SK-N-SH (cell line): Measurements from ENCODE around the gene CUBN. TPM values are rescaled to one million over a fixed set of nuclear protein-coding genes. Genes with fewer than 3 reads are reported as not detected.
A peak's percentile ranks its signal among the peaks of the same experiment; 100 is the strongest.

Source experiments
- CHD2 ChIP-seq: fragments of 150-350 bp; IDR thresholded peaks from 2 replicates; pipeline ENCODE4 v1.6.1; 2018; ENCODE audit warnings: low read length; ENCODE audit not compliant: partially characterized antibody
- CTCF ChIP-seq: fragments of 200-600 bp; sonication (generic); IDR thresholded peaks from 2 replicates; pipeline ENCODE4 v1.6.1; 2017; ENCODE audit warnings: antibody characterized with exemption, mild to moderate bottlenecking, moderate library complexity
- ELF1 ChIP-seq: IDR thresholded peaks from 2 replicates; pipeline ENCODE4 v1.4.0; 2012
- EP300 ChIP-seq, 2 experiments: IDR thresholded peaks; 2 replicates each; pipeline versions ENCODE4 v1.4.0 to v1.6.1; 2012; ENCODE audit warnings: borderline replicate concordance in 1 of 2, low read depth in 1 of 2, low read length in 1 of 2
- FOXM1 ChIP-seq: IDR thresholded peaks from 2 replicates; pipeline ENCODE4 v1.4.0; 2012; ENCODE audit warnings: low read depth, mild to moderate bottlenecking
- GATA2 ChIP-seq: sonication (generic); formaldehyde crosslinking; IDR thresholded peaks from 2 replicates; pipeline ENCODE4 v1.5.0; 2020; ENCODE audit warnings: mild to moderate bottlenecking, missing genetic modification reagents
- MAX ChIP-seq: IDR thresholded peaks from 2 replicates; pipeline ENCODE4 v1.4.0; 2012; ENCODE audit warnings: low read depth
- NRF1 ChIP-seq: IDR thresholded peaks from 2 replicates; pipeline ENCODE4 v1.6.1; 2012; ENCODE audit warnings: low read depth, mild to moderate bottlenecking, low read length
- PBX3 ChIP-seq: IDR thresholded peaks from 2 replicates; pipeline ENCODE4; 2012
- RCOR1 ChIP-seq: fragments of 150-350 bp; IDR thresholded peaks from 2 replicates; pipeline ENCODE4 v1.6.1; 2017; ENCODE audit warnings: antibody characterized with exemption, low read length
- REST ChIP-seq: IDR thresholded peaks from 2 replicates; pipeline ENCODE4 v1.6.1; 2012; ENCODE audit warnings: mild to moderate bottlenecking, low read depth, low read length, moderate library complexity
- SIN3A ChIP-seq: IDR thresholded peaks from 2 replicates; pipeline ENCODE4 v1.6.1; 2012; ENCODE audit warnings: low read depth, mild to moderate bottlenecking, low read length, moderate library complexity, borderline replicate concordance
- TAF1 ChIP-seq: IDR thresholded peaks from 2 replicates; pipeline ENCODE4 v1.6.1; 2012; ENCODE audit warnings: low read depth, mild to moderate bottlenecking, low read length, moderate library complexity, borderline replicate concordance
- TEAD4 ChIP-seq: IDR thresholded peaks from 2 replicates; pipeline ENCODE4 v1.4.0; 2012; ENCODE audit warnings: mild to moderate bottlenecking, borderline replicate concordance; ENCODE audit not compliant: insufficient read depth
- USF1 ChIP-seq: IDR thresholded peaks from 2 replicates; pipeline ENCODE4 v1.4.0; 2012; ENCODE audit warnings: low read depth, borderline replicate concordance
- USF2 ChIP-seq: fragments of 150-350 bp; IDR thresholded peaks from 2 replicates; pipeline ENCODE4 v1.6.1; 2017; ENCODE audit warnings: antibody characterized with exemption, low read length, low read depth, borderline replicate concordance
- YY1 ChIP-seq: IDR thresholded peaks from 2 replicates; pipeline ENCODE4 v1.4.0; 2012; ENCODE audit warnings: low read depth, mild to moderate bottlenecking
- ZBTB33 ChIP-seq: IDR thresholded peaks from 2 replicates; pipeline ENCODE4 v1.4.0; 2012; ENCODE audit warnings: low read depth, borderline replicate concordance
- polyA plus RNA-seq, 3 experiments: library from polyadenylated mRNA; depleted of rRNA; stranded (reverse); fragments of >200 nt; gene quantifications; 2 replicates each; pipeline ENCODE4 v1.2.3, GENCODE V29; 2012

CUBN gene
- polyA plus RNA-seq, 1 of the 3 experiments (the other 2 are of a cell fraction): 2.4 TPM

GRCh38 chr10:17059197-17059688 is 70.4 kb downstream of the CUBN start (continued):
- TF ChIP-seq ZBTB33 (peak; percentile 89), GATA2 (CRISPR knock-in tag) (no peak), YY1 (0 out of 2 replicates have a peak, but pooled peaks have one; percentile 25), FOXM1 (peak; percentile 95), TEAD4 (peak; percentile 98), SIN3A (peak; percentile 74), USF2 (no peak), ELF1 (peak; percentile 47; the same call in 1 of the 2 replicates), PBX3 (peak; percentile 95), MAX (no peak), CTCF (no peak), CHD2 (no peak), REST (0 out of 2 replicates have a peak, but pooled peaks have one; percentile 15), EP300 (IDR thresholded peaks at IDR 0.05; ENCODE audit: borderline replicate concordance in 1 of 2, low read depth in 1 of 2, low read length in 1 of 2) (peak in 1 of 2 experiments; percentile 98), TAF1 (0 out of 2 replicates have a peak, but pooled peaks have one; percentile 30), USF1 (no peak; the same call in 1 of the 2 replicates), NRF1 (no peak), RCOR1 (no peak)
